Mucosa of descending colon (tissue), 3 donors: Measurements from ENCODE around the gene DCPS. TPM values are rescaled to one million over a fixed set of nuclear protein-coding genes. Genes with fewer than 3 reads are reported as not detected.
"Not testable (repeated sequence)": the region's sequence is repeated elsewhere in the genome, so short reads cannot be mapped to it uniquely, and the experiment has no call there.

Experiments
- ATAC-seq: fragments of 200-7000 bp; cut with Tn5 transposase; one replicate; pipeline ENCODE4 v1.9.1; 2020; ENCODE audit warnings: mild to moderate bottlenecking, moderate library complexity
- DNase-seq, 3 donors: peaks; one replicate each; pipeline ENCODE4 v3.0.0-alpha.2; 2020
- H3K36me3 ChIP-seq: fragments of 200-600 bp; one replicate; pipeline ENCODE4 v1.8.0; 2021; ENCODE audit warnings: low read depth, mild to moderate bottlenecking
- H3K4me1 ChIP-seq: fragments of 200-600 bp; one replicate; pipeline ENCODE4 v1.8.0; 2021; ENCODE audit warnings: low read depth, mild to moderate bottlenecking
- H3K4me3 ChIP-seq: fragments of 200-600 bp; one replicate; pipeline ENCODE4 v1.8.0; 2021; ENCODE audit warnings: mild to moderate bottlenecking
- H3K9me3 ChIP-seq: fragments of 200-600 bp; one replicate; pipeline ENCODE4 v1.8.0; 2021; ENCODE audit warnings: mild to moderate bottlenecking
- intact Hi-C, 2 donors: fragments of 100-400 bp; cut with DNase I in 1 of 2; cut with micrococcal nuclease in 1 of 2; formaldehyde crosslinking; loops; one replicate each; pipeline versions ENCODE4 v1.11.0 to v1.11.1; 2022; cut with DNase I, micrococcal nuclease
- long read RNA-seq, 2 donors: library from polyadenylated mRNA; unstranded; transcript quantifications; one replicate each; pipeline ENCODE4 v2.0.0, GENCODE V29; 2019 to 2021
- total RNA-seq, 3 donors: library from RNA; stranded (reverse); fragmentation: NEBNext Ultra II Directional in 2 of 3; extraction: Animal tissue kit (Norgen Biotek cat#: 25700) in 2 of 3; gene quantifications; one replicate each; pipeline versions ENCODE4 v1.2.1 to v1.2.4, GENCODE V29; 2021 to 2023
- TF ChIP-seq, protein P1 (sequence below): fragments of 200-600 bp; IDR thresholded peaks from one replicate; pipeline ENCODE4 v1.8.0; 2022; ENCODE audit warnings: antibody characterized with exemption, mild to moderate bottlenecking
- donor health status: DM: no; HTN: no; CAD: no; lungs with moderate emphysema.
- donor health status: DM: no; HTN: no; CAD: no.
- donor health status: DM: no; HTN: yes; CAD: no.

The DCPS gene, protein sequence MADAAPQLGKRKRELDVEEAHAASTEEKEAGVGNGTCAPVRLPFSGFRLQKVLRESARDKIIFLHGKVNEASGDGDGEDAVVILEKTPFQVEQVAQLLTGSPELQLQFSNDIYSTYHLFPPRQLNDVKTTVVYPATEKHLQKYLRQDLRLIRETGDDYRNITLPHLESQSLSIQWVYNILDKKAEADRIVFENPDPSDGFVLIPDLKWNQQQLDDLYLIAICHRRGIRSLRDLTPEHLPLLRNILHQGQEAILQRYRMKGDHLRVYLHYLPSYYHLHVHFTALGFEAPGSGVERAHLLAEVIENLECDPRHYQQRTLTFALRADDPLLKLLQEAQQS
- 10 to 100 TPM in 2 of 3 donors, 1 to 10 TPM in 1; 10.0 to 21.3 (median 14.8) TPM for total RNA-seq
- long read RNA-seq, donor 1, transcript DCPS-201 (6 exons, 1,479 nt): major isoform, 12 of 12 reads
- long read RNA-seq, donor 1, partial matches to known transcripts: 0 of 12 reads
- long read RNA-seq, donor 1, other reads (novel, unspliced or antisense): 0 of 12 reads
- long read RNA-seq, donor 2, transcript DCPS-201 (6 exons, 1,479 nt): major isoform, 13 of 16 reads
- long read RNA-seq, donor 2, partial matches to known transcripts: 1 of 16 reads
- long read RNA-seq, donor 2, other reads (novel, unspliced or antisense): 2 of 16 reads

DNA sequence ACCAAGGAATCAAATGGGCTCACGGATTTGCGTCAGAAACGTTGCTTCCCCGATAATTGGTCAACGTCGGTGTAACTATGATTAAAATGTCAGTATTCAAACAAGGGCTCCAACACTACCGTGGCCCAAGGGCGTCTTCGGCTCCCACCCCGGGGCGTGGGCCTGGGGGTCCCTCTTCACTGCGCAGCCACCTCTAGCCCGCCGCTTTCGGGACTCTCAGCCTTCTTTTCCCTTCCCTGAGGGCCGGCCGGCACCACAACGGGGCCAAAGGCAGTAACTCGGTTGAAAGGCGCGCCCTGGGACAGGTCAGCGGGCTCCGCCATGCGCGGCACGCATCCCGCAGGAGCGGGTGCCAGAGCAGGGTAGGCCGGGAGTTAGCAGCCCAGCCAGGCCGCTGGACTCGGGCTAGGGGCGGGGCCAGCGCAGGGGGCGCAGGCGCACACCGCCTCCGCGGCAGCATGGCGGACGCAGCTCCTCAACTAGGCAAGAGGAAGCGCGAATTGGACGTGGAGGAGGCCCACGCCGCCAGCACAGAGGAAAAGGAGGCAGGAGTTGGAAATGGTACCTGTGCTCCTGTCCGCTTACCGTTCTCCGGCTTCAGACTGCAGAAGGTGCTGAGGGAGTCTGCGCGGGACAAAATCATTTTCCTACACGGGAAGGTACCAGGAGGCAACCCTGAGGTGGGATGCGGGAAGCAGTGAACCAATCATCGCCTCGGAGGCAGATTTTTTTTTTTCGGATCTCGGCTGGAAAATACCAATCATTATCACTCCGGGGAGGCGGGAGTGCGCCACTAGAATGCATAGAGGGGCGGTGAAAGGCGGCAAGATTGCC, at the start of gene DCPS:
DCPS (plus strand) TSS at position 438 of the 834 bp plus-strand sequence; CDS start at position 459, 21 bp downstream.
- Histone ChIP-seq H3K36me3 (no peaks in the 10 kb centered on the region), H3K4me1 (peaks cover 10% of the 10 kb centered on the region), H3K4me3 (peak within 1 kb of the TSS; percentile 42), H3K9me3 (no peaks in the 10 kb centered on the region)
- peak; percentile 89 to 95 (median 93) for DNase-seq
- ATAC-seq: peak; percentile 100
- intact Hi-C loops: no loop called here
- TF ChIP-seq, protein P1, sequence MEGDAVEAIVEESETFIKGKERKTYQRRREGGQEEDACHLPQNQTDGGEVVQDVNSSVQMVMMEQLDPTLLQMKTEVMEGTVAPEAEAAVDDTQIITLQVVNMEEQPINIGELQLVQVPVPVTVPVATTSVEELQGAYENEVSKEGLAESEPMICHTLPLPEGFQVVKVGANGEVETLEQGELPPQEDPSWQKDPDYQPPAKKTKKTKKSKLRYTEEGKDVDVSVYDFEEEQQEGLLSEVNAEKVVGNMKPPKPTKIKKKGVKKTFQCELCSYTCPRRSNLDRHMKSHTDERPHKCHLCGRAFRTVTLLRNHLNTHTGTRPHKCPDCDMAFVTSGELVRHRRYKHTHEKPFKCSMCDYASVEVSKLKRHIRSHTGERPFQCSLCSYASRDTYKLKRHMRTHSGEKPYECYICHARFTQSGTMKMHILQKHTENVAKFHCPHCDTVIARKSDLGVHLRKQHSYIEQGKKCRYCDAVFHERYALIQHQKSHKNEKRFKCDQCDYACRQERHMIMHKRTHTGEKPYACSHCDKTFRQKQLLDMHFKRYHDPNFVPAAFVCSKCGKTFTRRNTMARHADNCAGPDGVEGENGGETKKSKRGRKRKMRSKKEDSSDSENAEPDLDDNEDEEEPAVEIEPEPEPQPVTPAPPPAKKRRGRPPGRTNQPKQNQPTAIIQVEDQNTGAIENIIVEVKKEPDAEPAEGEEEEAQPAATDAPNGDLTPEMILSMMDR: no peak

DNA sequence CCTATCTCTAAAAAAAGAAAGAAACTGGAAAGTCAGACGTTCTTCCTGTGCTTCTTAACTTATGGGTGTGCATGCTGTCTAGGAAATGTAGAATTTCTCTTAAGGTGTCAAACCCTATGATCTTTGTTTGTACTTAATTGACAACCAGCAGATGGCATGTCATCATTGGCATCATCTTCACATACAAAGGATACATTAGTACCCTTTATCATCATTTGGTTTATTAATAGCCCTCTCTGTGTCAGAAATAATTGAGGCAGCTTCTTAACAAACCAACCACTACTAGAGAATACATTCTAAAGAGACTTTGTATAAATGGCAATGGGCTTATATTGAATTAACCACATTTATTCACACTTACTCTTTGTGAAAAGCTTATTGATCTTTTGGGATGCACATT, 49.0 kb upstream of the DCPS start:
- DNase-seq: no peak
- H3K4me1 ChIP-seq: no peaks in the 10 kb centered on the region
- no peak overlapping the region for H3K4me3 ChIP-seq
- H3K9me3 ChIP-seq: no peaks in the 10 kb centered on the region
- intact Hi-C loops: no loop called here
- peaks cover 4% of the 10 kb centered on the region for H3K36me3 ChIP-seq
- no peak for ATAC-seq
- TF ChIP-seq, protein P1: no peak

DNA sequence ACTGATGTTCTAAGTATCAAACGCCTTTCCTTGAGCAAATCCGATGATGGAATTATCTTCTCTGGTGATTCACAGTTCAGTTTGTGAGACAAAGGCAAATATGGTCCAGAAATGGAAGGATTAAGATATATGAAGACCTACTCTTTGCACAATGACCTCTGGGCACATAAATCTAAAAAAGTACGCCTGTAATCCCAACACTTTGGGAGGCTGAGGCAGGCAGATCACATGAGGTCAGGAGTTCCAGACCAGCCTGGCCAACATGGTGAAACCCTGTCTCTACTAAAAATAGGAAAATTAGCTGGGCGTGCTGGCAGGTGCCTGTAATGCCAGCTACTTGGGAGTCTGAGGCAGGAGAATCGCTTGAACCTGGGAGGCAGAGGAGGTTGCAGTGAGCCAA, 48.4 kb upstream of the DCPS start:
- not testable (repeated sequence) for H3K36me3 ChIP-seq

DNA sequence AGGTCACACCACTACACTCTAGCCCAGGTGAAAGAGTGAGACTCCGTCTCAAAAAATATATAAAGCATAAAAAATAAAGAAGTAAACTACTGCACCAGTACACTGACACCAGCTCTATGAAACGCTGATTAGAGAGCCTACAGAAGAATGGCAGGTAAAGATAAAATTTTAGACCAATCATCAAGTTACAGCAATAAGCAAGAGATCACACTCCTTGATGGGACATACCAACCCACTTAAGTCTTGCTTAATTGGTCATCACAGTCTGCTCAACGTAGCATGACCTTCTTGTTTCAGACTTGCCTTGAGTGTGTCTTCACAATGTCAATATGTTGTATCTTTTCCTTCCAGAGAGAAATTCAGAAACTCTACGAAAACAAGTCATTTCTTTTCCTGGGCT, 47.6 kb upstream of the DCPS start:
- Histone ChIP-seq H3K4me3 (no peak overlapping the region), H3K36me3 (peaks cover 4% of the 10 kb centered on the region), H3K9me3 (no peaks in the 10 kb centered on the region), H3K4me1 (no peaks in the 10 kb centered on the region)
- no peak for DNase-seq
- no peak for ATAC-seq
- TF ChIP-seq, protein P1: no peak
- intact Hi-C loops: no loop called here

More for the DNA sequence above, 48.4 kb upstream of the DCPS start:
- H3K4me1 ChIP-seq, H3K9me3 ChIP-seq, H3K4me3 ChIP-seq, intact Hi-C loops, DNase-seq, ATAC-seq: not testable (repeated sequence)

DNA sequence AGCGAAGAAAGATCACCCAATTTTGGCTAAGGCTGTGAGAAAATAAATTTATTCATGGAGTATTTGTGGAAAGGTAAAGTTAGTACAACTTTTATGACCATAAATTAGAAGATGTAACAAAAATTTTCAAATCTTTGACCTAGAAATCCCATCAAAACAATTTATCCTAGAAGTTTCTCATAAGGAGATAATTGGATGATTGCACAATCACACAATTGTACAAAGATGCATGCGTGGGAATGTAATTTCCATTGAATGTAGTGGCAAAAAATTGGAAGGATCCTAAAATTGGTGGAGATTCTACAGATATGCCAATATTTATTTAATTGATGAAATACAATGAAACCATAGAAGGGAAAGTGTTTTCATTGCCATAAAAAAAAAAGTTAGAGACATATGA, 46.7 kb upstream of the DCPS start:
- no peak overlapping the region for H3K4me3 ChIP-seq
- ATAC-seq: no peak

More for the DNA sequence above, 46.7 kb upstream of the DCPS start:
- DNase-seq: no peak
- Histone ChIP-seq H3K4me1 (no peaks in the 10 kb centered on the region), H3K9me3 (no peaks in the 10 kb centered on the region), H3K36me3 (peaks cover 6% of the 10 kb centered on the region)
- intact Hi-C loops: no loop called here
- TF ChIP-seq, protein P1: no peak
